ENCODE data around the gene FAM24B. TPM values are rescaled to one million over a fixed set of nuclear protein-coding genes. Genes with fewer than 3 reads are reported as not detected.
"Not testable (repeated sequence)": the region's sequence is repeated elsewhere in the genome, so short reads cannot be mapped to it uniquely, and the experiment has no call there.

FAM24B gene
- total and polyA plus RNA-seq, 8 donors, result 3.5 to 7.1 (median 4.9) TPM

DNA sequence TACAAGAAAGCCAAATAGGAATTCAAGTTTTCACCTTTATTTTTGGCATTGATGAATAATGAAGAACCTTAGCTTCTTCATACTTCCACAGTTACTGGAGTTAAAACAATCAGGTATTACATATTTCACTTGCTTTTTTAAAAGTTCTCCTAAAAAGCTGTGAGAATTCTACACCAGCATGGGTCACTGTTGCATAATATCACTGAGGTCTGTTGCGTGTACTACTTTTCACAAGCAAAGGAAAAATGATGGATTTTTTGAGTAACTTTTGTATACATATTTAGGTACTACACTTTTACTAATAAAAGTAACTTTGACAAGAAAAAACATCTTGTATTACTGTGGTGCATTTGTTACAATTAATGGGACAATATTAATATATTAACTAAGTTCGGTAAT, 15.2 kb downstream of the FAM24B start:
- TF ChIP-seq, protein P1, sequence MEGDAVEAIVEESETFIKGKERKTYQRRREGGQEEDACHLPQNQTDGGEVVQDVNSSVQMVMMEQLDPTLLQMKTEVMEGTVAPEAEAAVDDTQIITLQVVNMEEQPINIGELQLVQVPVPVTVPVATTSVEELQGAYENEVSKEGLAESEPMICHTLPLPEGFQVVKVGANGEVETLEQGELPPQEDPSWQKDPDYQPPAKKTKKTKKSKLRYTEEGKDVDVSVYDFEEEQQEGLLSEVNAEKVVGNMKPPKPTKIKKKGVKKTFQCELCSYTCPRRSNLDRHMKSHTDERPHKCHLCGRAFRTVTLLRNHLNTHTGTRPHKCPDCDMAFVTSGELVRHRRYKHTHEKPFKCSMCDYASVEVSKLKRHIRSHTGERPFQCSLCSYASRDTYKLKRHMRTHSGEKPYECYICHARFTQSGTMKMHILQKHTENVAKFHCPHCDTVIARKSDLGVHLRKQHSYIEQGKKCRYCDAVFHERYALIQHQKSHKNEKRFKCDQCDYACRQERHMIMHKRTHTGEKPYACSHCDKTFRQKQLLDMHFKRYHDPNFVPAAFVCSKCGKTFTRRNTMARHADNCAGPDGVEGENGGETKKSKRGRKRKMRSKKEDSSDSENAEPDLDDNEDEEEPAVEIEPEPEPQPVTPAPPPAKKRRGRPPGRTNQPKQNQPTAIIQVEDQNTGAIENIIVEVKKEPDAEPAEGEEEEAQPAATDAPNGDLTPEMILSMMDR (IDR thresholded peaks at IDR 0.05), result no peak
- peak in 1 of 4 donors; percentile 37 for ATAC-seq
- H3K27ac ChIP-seq, result no peak overlapping the region
- peaks cover 12 to 38% (median 27%) of the 10 kb centered on the region in 3 donors for H3K4me1 ChIP-seq
- H3K4me3 ChIP-seq, result no peak overlapping the region
- no peaks in the 10 kb centered on the region for H3K36me3 ChIP-seq
- FAIRE-seq, result no peak
- no peaks in the 10 kb centered on the region for H3K27me3 ChIP-seq
- intact Hi-C loops (cut with DNase I), result no loop called here
- no peak for DNase-seq
- WGBS, 2 donors, result 84 to 92% methylated on average over 2 of the region's 2 CpGs
- H3K9me3 ChIP-seq, result no peaks in the 10 kb centered on the region

DNA sequence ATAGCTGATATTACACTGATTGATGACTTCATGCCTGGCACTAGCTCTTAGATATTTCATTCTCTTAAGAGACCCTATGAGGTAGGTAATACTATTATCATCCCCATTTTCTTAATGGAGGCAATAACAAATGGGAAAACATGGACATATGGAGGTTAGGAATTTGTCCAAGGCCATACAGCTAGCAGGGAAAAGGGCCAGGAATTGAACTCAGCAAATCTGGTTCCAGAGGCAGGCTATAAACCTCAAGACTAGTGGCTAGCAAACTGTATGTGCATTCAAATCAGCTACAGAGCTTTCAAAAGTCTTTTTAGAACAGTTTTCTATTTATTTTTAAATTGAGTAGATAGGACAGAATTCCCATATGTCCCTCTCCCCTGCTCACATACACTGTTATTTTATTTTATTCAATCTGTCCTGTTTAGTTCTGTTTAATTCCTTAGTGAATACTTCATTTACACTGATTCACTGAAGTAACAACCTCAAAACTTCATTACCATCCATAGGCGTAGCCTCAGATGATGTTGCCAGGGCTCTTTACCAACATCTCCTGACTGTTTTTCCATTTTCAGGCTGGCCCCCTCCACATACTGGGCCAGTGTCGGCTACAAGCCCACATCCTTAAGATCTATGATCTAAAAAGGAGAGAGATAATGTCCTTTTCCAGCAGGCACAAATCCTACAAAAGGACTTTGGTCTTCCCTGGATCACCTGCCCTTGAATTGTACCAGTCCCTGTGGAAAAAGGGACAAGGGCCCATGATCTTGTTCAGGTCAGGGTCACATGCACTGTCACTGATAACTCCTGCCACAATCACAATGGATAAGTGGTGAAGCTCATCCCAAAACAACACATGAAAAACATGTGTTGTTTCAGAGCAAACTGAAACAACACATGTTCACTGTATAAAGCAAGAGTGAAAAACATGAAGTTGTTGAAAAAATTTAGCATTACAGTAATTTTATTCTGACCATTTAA, 15.9 kb downstream of the FAM24B start:
- 78 to 86% methylated on average over 2 of the region's 2 CpGs for WGBS, 2 donors
- H3K4me3 ChIP-seq, result no peak overlapping the region
- FAIRE-seq (no peak), DNase-seq (no peak), ATAC-seq (peak; percentile 45 to 63 (median 60))
- intact Hi-C loops (cut with DNase I), result no loop called here
- no peaks in the 10 kb centered on the region for H3K27me3 ChIP-seq
- TF ChIP-seq, protein P1 (IDR thresholded peaks at IDR 0.05), result no peak
- peaks cover 12 to 38% (median 27%) of the 10 kb centered on the region in 3 donors for H3K4me1 ChIP-seq
- H3K27ac ChIP-seq, result no peak overlapping the region
- H3K36me3 ChIP-seq, result no peaks in the 10 kb centered on the region
- no peaks in the 10 kb centered on the region for H3K9me3 ChIP-seq

DNA sequence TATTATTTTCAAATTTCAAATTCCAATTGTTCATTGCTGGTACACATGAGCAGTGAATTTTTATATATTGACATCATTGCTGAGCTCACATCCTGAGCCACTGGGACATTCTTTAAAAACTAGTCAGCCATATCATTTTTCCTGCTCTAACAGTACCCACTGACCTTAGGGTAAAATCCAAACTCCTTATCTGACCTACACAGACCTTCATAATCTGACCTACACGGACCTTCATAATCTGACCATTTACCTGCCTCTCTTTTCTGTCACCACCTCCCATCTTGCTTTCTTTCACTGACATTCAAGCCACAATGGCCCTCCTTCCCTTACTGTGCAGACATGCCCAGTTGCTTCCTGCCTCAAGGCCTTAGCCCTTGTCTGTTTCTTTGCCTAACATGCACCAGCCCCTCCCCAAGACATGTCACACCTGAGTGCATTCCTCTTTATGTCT, 17.6 kb downstream of the FAM24B start:
- Histone ChIP-seq H3K27ac (no peak overlapping the region), H3K4me1 (peaks cover 12 to 38% (median 27%) of the 10 kb centered on the region in 3 donors), H3K9me3 (no peaks in the 10 kb centered on the region), H3K27me3 (no peaks in the 10 kb centered on the region), H3K36me3 (no peaks in the 10 kb centered on the region), H3K4me3 (no peak overlapping the region)
- intact Hi-C loops (cut with DNase I), result no loop called here
- TF ChIP-seq, protein P1 (IDR thresholded peaks at IDR 0.05), result no peak
- no peak for DNase-seq
- 28 to 36% methylated on average over 1 of the region's 1 CpG for WGBS, 2 donors
- no peak for FAIRE-seq
- peak in 1 of 4 donors; percentile 37 for ATAC-seq

DNA sequence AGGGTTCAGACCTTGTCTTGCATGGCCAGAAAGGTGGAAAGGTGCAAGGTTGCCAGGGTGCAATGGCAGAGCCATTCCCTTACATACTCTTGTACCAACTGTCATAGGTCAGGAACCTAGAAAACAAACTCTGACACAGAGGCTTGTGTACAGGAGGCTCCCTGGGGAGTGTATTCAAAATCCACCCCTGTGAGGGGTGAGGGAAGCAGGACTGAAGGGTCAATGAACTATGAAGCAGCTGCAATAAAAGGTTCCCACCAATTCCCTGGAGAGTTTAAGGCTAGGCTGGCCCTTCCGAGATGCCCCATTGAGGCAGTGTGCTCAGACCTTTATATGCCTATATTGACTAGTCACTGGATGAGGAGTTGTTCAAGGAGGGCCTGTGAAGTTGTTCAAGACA, 19.9 kb downstream of the FAM24B start:
- DNase-seq, result no peak
- FAIRE-seq, result no peak
- H3K36me3 ChIP-seq, result no peaks in the 10 kb centered on the region
- no peak for ATAC-seq
- H3K9me3 ChIP-seq, result no peaks in the 10 kb centered on the region
- TF ChIP-seq, protein P1 (IDR thresholded peaks at IDR 0.05), result no peak
- no peaks in the 10 kb centered on the region for H3K27me3 ChIP-seq
- no peak overlapping the region for H3K4me3 ChIP-seq
- WGBS, 2 donors, result 98 to 100% methylated on average over 1 of the region's 1 CpG
- no peak overlapping the region for H3K27ac ChIP-seq
- peaks cover 6 to 19% (median 15%) of the 10 kb centered on the region in 3 donors for H3K4me1 ChIP-seq
- intact Hi-C loops (cut with DNase I), result no loop called here

DNA sequence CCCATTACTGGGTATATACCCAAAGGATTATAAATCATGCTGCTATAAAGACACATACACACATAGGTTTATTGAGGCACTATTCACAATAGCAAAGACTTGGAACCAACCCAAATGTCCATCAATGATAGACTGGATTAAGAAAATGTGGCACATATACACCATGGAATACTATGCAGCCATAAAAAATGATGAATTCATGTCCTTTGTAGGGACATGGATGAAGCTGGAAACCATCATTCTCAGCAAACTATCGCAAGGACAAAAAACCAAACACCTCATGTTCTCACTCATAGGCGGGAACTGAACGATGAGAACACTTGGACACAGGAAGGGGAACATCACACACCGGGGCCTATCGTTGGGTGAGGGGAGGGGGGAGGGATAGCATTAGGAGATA, 21.3 kb downstream of the FAM24B start:
- H3K27ac ChIP-seq; ATAC-seq; FAIRE-seq; H3K4me1 ChIP-seq; H3K36me3 ChIP-seq; H3K9me3 ChIP-seq; intact Hi-C loops (cut with DNase I); H3K27me3 ChIP-seq; DNase-seq; H3K4me3 ChIP-seq: not testable (repeated sequence)
- WGBS, 2 donors, result 94 to 100% methylated on average over 5 of the region's 5 CpGs
